Measurements from ENCODE around the gene SLC34A3.
A peak's percentile ranks its signal among the peaks of the same experiment; 100 is the strongest.

SLC34A3 gene

GRCh38 chr9:137195525-137196220 lies 35.0 kb upstream of the SLC34A3 start:
- no peak for DNase-seq (ENCODE audit: low read depth in 2 of 2)

- no peak for DNase-seq (ENCODE audit: low read depth in 2 of 2)
Observed at GRCh38 chr9:137198051-137198901, 32.4 kb upstream of the SLC34A3 start.

- DNase-seq (ENCODE audit: low read depth in 2 of 2), result no peak
Observed at GRCh38 chr9:137198902-137199283, 31.8 kb upstream of the SLC34A3 start.

GRCh38 chr9:137199411-137200121 lies 31.1 kb upstream of the SLC34A3 start:
- no peak for DNase-seq (ENCODE audit: low read depth in 2 of 2)

- peak; percentile 96 to 99 for DNase-seq (ENCODE audit: low read depth in 2 of 2)
Observed at GRCh38 chr9:137200311-137201204, 30.1 kb upstream of the SLC34A3 start, which contains the start of gene TPRN. TPRN (minus strand) TSS chr9:137200741; CDS start chr9:137200711, 30 bp downstream.

GRCh38 chr9:137201205-137201868 lies 29.4 kb upstream of the SLC34A3 start:
- DNase-seq (ENCODE audit: low read depth in 2 of 2), result no peak

- DNase-seq (ENCODE audit: low read depth in 2 of 2), result no peak
Observed at GRCh38 chr9:137202966-137203365, 27.7 kb upstream of the SLC34A3 start.

- no peak for DNase-seq (ENCODE audit: low read depth in 2 of 2)
Observed at GRCh38 chr9:137204731-137205125, 26.0 kb upstream of the SLC34A3 start.

- DNase-seq (ENCODE audit: low read depth in 2 of 2), result peak; percentile 84
Observed at GRCh38 chr9:137205126-137206069, 25.3 kb upstream of the SLC34A3 start, which contains the start of the genes NDOR1 and TMEM203. NDOR1 (plus strand) TSS chr9:137205700; CDS start chr9:137205778, 78 bp downstream. TMEM203 (minus strand) TSS chr9:137205648; CDS start chr9:137205414, 234 bp downstream.

GRCh38 chr9:137206602-137207001 lies 24.1 kb upstream of the SLC34A3 start:
- no peak for DNase-seq (ENCODE audit: low read depth in 2 of 2)

- DNase-seq (ENCODE audit: low read depth in 2 of 2), result no peak
Observed at GRCh38 chr9:137211532-137211931, 19.2 kb upstream of the SLC34A3 start.

- DNase-seq (ENCODE audit: low read depth in 2 of 2), result no peak
Observed at GRCh38 chr9:137212520-137212919, 18.2 kb upstream of the SLC34A3 start.

- DNase-seq (ENCODE audit: low read depth in 2 of 2), result no peak
Observed at GRCh38 chr9:137213160-137214060, 17.3 kb upstream of the SLC34A3 start.

GRCh38 chr9:137214620-137215019 lies 16.1 kb upstream of the SLC34A3 start:
- DNase-seq (ENCODE audit: low read depth in 2 of 2), result no peak

GRCh38 chr9:137215196-137215986 lies 15.3 kb upstream of the SLC34A3 start:
- DNase-seq (ENCODE audit: low read depth in 2 of 2), result no peak

- DNase-seq (ENCODE audit: low read depth in 2 of 2), result no peak
Observed at GRCh38 chr9:137216188-137216965, 14.3 kb upstream of the SLC34A3 start.
